ENCODE results near the gene GDPD5.

Gene GDPD5

DNA sequence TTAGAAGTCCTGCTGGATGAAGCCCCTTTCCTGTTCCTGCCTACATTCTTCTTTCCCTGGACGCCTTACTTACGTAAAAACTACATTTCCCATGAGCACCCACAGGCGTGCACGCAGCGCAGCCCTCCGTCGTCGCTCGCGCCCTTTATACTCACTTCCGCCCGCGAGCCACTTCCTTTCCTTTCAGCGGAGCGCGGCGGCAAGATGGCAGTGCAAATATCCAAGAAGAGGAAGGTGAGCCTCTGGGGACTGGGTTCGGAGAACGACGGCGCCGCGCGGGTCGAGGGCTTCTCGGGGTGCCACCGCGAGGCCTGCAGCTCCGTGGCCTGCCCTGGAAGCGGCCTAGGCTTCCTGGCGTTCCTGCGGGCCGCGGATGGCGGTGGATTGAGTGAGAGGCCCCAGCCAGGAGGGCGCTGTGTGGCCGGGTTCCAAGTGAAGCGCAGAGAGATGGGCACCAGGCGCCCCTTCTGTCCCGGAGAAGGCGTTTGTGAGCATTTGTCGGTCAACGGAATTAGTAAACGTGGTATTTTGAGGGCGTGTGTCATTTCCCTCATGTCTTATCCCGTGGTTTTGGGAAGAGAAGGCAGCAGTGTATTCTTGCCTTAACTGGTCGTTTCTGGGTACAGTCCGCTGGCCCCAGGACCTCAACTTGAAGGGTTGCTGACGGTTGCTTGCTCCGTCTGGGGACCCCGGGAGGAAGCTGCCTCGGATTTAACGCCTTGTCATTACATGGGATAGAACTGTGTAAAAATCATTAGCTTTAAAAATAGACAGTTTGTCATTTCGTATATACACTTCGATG, 126.2 kb downstream of the GDPD5 start, which contains the start of gene RPS3:
Gene RPS3, plus strand, starts transcription at position 175 of the 802 bp plus-strand sequence. Its CDS starts 30 bp downstream, at position 205.
- peaks cover 53% of the 10 kb centered on the region for H3K79me2 ChIP-seq (ENCODE audit: insufficient read depth, low read depth)
- TF ChIP-seq, protein P1, sequence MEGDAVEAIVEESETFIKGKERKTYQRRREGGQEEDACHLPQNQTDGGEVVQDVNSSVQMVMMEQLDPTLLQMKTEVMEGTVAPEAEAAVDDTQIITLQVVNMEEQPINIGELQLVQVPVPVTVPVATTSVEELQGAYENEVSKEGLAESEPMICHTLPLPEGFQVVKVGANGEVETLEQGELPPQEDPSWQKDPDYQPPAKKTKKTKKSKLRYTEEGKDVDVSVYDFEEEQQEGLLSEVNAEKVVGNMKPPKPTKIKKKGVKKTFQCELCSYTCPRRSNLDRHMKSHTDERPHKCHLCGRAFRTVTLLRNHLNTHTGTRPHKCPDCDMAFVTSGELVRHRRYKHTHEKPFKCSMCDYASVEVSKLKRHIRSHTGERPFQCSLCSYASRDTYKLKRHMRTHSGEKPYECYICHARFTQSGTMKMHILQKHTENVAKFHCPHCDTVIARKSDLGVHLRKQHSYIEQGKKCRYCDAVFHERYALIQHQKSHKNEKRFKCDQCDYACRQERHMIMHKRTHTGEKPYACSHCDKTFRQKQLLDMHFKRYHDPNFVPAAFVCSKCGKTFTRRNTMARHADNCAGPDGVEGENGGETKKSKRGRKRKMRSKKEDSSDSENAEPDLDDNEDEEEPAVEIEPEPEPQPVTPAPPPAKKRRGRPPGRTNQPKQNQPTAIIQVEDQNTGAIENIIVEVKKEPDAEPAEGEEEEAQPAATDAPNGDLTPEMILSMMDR (conservative IDR thresholded peaks at IDR 0.05; ENCODE audit: low read depth, low read length) = no peak
- H3K27me3 ChIP-seq (ENCODE audit: insufficient read depth, low read depth) = no peaks in the 10 kb centered on the region
- peaks cover 36% of the 10 kb centered on the region; the same call in 1 of the 2 replicates for H3K36me3 ChIP-seq (ENCODE audit: insufficient read depth)
- peak within 1 kb of the TSS; percentile 91 for H3K4me2 ChIP-seq
- peaks cover 43% of the 10 kb centered on the region for H4K20me1 ChIP-seq (ENCODE audit: insufficient read depth)
- H3K9ac ChIP-seq = peak within 1 kb of the TSS; percentile 99
- peak within 1 kb of the TSS; percentile 97 for H3K27ac ChIP-seq
- no peak within 1 kb of the TSS for H3K4me3 ChIP-seq (IDR thresholded peaks at IDR 0.05; ENCODE audit: insufficient read depth, low read depth, low read length)
- H3K4me1 ChIP-seq (ENCODE audit: low read depth, poor library complexity, severe bottlenecking) = peaks cover 35% of the 10 kb centered on the region
- H2AFZ ChIP-seq (ENCODE audit: low read depth) = peak within 1 kb of the TSS; percentile 50

DNA sequence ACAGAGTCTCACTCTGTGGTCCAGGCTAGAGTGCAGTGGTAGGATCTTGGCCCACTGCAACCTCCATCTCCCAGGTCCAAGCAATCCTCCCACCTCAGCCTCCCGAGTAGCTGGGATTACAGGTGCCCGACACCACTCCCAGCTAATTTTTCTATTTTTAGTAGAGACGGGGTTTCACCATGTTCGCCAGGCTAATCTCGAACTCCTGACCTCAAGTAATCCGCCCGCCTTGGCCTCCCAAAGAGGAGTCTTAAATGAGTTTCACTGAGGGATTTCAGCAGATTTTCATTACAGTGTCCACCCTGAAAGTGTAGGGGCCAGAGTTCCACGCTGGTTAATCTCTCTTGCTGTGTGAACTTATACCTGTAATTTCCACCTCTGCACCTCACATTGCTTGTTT, 126.8 kb downstream of the GDPD5 start:
- TF ChIP-seq, protein P1 (conservative IDR thresholded peaks at IDR 0.05; ENCODE audit: low read depth, low read length) = no peak
- Histone ChIP-seq H3K36me3 (ENCODE audit: insufficient read depth) (peaks cover 33% of the 10 kb centered on the region; the same call in 1 of the 2 replicates), H3K4me1 (ENCODE audit: low read depth, poor library complexity, severe bottlenecking) (peaks cover 34% of the 10 kb centered on the region), H3K27me3 (ENCODE audit: insufficient read depth, low read depth) (no peaks in the 10 kb centered on the region), H3K9ac (peak overlapping the region; percentile 99; the same call in 1 of the 2 replicates), H3K79me2 (ENCODE audit: insufficient read depth, low read depth) (peaks cover 46% of the 10 kb centered on the region), H3K27ac (no peak overlapping the region), H4K20me1 (ENCODE audit: insufficient read depth) (peaks cover 37% of the 10 kb centered on the region), H2AFZ (ENCODE audit: low read depth) (peak overlapping the region; percentile 50), H3K4me3 (IDR thresholded peaks at IDR 0.05; ENCODE audit: insufficient read depth, low read depth, low read length) (no peak overlapping the region), H3K4me2 (peak overlapping the region; percentile 43; the same call in 1 of the 2 replicates)

DNA sequence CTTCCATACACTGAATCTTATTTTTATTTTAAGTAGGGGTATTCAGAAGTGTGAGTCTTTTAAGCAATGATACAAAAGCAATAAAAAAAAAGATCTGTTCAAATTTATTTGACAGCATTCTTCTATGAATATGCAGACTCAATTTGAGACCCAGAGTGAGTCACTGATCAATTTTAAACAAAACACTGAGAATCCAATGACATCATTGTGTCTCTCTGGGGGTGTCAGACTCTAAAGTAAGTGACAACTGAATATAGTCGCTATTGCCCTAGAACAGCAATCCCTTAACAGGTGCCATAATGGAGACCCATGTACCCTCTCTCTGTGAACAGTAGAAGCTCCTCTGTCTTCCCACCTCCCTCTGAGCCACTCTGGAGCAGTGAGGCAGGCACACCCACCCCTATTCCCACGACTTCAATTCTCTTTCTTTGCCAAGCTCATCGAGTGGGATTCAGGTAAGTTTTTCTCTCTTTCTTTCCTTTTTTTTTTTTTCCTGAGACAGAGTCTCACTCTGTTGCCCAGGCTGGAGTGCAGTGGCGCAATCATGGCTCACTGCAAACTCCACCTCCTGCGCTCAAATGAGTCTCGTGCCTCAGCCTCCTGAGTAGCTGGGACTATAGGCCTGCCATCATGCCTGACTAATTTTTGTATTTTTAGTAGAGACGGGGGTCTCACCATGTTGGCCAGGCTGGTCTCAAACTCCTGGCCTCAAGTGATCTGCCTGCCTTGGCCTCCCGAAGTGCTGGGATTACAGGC, 131.5 kb downstream of the GDPD5 start:
- TF ChIP-seq, protein P1 (conservative IDR thresholded peaks at IDR 0.05; ENCODE audit: low read depth, low read length) = no peak
- H3K4me2 ChIP-seq = no peak overlapping the region
- no peak overlapping the region for H3K9ac ChIP-seq
- no peaks in the 10 kb centered on the region for H3K36me3 ChIP-seq (ENCODE audit: insufficient read depth)
- no peak overlapping the region for H3K27ac ChIP-seq
- H4K20me1 ChIP-seq (ENCODE audit: insufficient read depth) = no peaks in the 10 kb centered on the region
- peaks cover 6% of the 10 kb centered on the region for H3K4me1 ChIP-seq (ENCODE audit: low read depth, poor library complexity, severe bottlenecking)
- no peaks in the 10 kb centered on the region for H3K27me3 ChIP-seq (ENCODE audit: insufficient read depth, low read depth)
- no peak overlapping the region for H3K4me3 ChIP-seq (IDR thresholded peaks at IDR 0.05; ENCODE audit: insufficient read depth, low read depth, low read length)
- no peaks in the 10 kb centered on the region for H3K79me2 ChIP-seq (ENCODE audit: insufficient read depth, low read depth)
- H2AFZ ChIP-seq (ENCODE audit: low read depth) = no peak overlapping the region

DNA sequence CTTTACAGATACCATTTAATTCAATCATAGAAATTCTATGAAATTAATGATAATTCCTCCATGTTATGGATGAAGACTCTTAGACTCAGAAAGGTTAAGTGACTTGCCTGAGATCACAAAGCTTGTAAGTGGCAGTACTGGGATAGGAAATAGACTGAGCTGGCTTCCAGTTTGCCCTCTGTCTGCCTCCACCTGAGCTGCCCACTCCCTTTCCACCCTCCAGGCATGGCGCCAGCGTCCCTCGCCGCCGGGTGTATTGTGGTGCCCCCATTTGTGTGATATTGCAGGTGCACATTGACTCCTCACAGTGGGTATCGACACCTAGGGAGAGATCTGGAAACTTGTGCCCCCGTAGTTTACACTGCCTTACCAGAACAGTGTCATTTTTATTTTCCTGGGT, 135.8 kb downstream of the GDPD5 start:
- H3K4me1 ChIP-seq (ENCODE audit: low read depth, poor library complexity, severe bottlenecking) = peaks cover 12% of the 10 kb centered on the region

More for the DNA sequence above, 135.8 kb downstream of the GDPD5 start:
- Histone ChIP-seq H3K79me2 (ENCODE audit: insufficient read depth, low read depth) (no peaks in the 10 kb centered on the region), H3K4me3 (IDR thresholded peaks at IDR 0.05; ENCODE audit: insufficient read depth, low read depth, low read length) (no peak overlapping the region), H3K36me3 (ENCODE audit: insufficient read depth) (no peaks in the 10 kb centered on the region), H3K4me2 (no peak overlapping the region), H3K27ac (no peak overlapping the region), H3K9ac (no peak overlapping the region), H2AFZ (ENCODE audit: low read depth) (no peak overlapping the region), H4K20me1 (ENCODE audit: insufficient read depth) (no peaks in the 10 kb centered on the region), H3K27me3 (ENCODE audit: insufficient read depth, low read depth) (peaks cover 4% of the 10 kb centered on the region; the same call in 1 of the 2 replicates)
- TF ChIP-seq, protein P1 (conservative IDR thresholded peaks at IDR 0.05; ENCODE audit: low read depth, low read length) = no peak

All from KMS-11 (cell line).